ENCODE data around the gene THAP7. TPM values are rescaled to one million over a fixed set of nuclear protein-coding genes. Genes with fewer than 3 reads are reported as not detected.

The THAP7 gene
- total RNA-seq, 1 donor from 2014 or later = 24.3 TPM

DNA sequence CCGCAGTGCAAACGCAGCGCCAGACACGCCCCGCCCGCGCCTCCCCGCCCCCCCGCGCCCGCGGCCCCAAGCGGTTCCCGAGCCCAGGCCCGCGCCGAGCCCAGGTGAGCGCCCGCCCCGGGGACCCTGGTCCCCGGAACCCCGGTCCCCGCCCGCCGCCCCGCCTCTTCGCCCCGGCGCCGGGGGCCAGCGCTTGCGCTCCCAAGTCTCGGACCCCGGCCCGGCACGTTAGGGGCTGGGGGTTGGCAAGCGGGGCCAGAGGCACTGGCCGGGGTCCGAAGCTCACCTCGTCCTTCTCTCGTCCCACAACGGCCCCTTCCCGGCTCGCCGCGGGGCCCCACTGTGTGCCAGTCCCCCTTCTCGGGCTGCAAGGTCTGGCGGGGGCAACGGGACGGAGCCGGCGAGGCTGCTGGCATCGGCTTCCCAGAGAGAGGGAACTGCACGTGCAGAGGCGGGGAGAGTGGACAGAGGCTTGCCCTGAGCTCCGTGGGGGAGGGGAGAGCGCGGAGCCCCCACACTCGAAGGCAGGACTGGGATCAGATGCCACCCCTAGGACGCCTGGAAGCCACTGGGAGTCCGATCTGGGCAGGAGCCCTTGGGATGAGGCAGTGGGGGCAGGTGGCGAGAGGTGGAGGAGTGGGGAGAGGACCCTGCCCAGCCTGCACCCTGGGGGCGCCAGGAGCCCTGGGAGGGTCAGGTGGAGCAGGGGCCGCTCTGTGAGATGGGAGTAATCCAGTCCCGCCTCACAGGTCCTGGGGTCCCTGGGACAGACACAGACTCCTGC is 36.6 kb downstream of the THAP7 start:
- Histone ChIP-seq H3K27me3 (ENCODE audit: low read depth) (peaks cover 22% of the 10 kb centered on the region), H3K36me3 (no peaks in the 10 kb centered on the region), H3K4me3 (peak overlapping the region; percentile 33), H3K4me1 (peaks cover 7% of the 10 kb centered on the region), H3K9me3 (no peaks in the 10 kb centered on the region), H3K27ac (no peak overlapping the region)
- ATAC-seq (peak; percentile 3 to 13), DNase-seq (no peak)
- TF ChIP-seq, protein P1, sequence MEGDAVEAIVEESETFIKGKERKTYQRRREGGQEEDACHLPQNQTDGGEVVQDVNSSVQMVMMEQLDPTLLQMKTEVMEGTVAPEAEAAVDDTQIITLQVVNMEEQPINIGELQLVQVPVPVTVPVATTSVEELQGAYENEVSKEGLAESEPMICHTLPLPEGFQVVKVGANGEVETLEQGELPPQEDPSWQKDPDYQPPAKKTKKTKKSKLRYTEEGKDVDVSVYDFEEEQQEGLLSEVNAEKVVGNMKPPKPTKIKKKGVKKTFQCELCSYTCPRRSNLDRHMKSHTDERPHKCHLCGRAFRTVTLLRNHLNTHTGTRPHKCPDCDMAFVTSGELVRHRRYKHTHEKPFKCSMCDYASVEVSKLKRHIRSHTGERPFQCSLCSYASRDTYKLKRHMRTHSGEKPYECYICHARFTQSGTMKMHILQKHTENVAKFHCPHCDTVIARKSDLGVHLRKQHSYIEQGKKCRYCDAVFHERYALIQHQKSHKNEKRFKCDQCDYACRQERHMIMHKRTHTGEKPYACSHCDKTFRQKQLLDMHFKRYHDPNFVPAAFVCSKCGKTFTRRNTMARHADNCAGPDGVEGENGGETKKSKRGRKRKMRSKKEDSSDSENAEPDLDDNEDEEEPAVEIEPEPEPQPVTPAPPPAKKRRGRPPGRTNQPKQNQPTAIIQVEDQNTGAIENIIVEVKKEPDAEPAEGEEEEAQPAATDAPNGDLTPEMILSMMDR (IDR thresholded peaks at IDR 0.05) = no peak
- intact Hi-C loops (cut with DNase I) = no loop called here

- Histone ChIP-seq H3K4me3 (peak overlapping the region; percentile 27), H3K27ac (no peak overlapping the region), H3K9me3 (no peaks in the 10 kb centered on the region), H3K4me1 (peaks cover 7% of the 10 kb centered on the region), H3K36me3 (no peaks in the 10 kb centered on the region), H3K27me3 (ENCODE audit: low read depth) (peaks cover 22% of the 10 kb centered on the region)
- TF ChIP-seq, protein P1 (IDR thresholded peaks at IDR 0.05) = no peak
- ATAC-seq (no peak), DNase-seq (no peak)
- intact Hi-C loops (cut with DNase I) = no loop called here
These were observed 37.2 kb downstream of the THAP7 start for GRCh38 chr22:20964799-20965103.

- Histone ChIP-seq H3K4me1 (peaks cover 7% of the 10 kb centered on the region), H3K9me3 (no peaks in the 10 kb centered on the region), H3K36me3 (no peaks in the 10 kb centered on the region), H3K27me3 (ENCODE audit: low read depth) (peaks cover 22% of the 10 kb centered on the region), H3K4me3 (peak overlapping the region; percentile 27), H3K27ac (no peak overlapping the region)
- ATAC-seq = no peak
- intact Hi-C loops (cut with DNase I) = no loop called here
- TF ChIP-seq, protein P1 (IDR thresholded peaks at IDR 0.05) = no peak
- DNase-seq = no peak
These were observed 37.7 kb downstream of the THAP7 start for GRCh38 chr22:20964090-20964798.

- intact Hi-C loops (cut with DNase I) = no loop called here
- no peak for ATAC-seq
These were observed 38.5 kb downstream of the THAP7 start for GRCh38 chr22:20963201-20964052.

GRCh38 chr22:20962491-20962945 is 39.4 kb downstream of the THAP7 start:
- H3K27ac ChIP-seq = no peak overlapping the region
- intact Hi-C loops (cut with DNase I) = no loop called here
- ATAC-seq (no peak), DNase-seq (no peak)
- H3K36me3 ChIP-seq = no peaks in the 10 kb centered on the region
- TF ChIP-seq, protein P1 (IDR thresholded peaks at IDR 0.05) = no peak
- H3K9me3 ChIP-seq = no peaks in the 10 kb centered on the region
- H3K4me3 ChIP-seq = no peak overlapping the region
- H3K4me1 ChIP-seq = peaks cover 16% of the 10 kb centered on the region
- peaks cover 22% of the 10 kb centered on the region for H3K27me3 ChIP-seq (ENCODE audit: low read depth)

More at GRCh38 chr22:20963201-20964052, 38.5 kb downstream of the THAP7 start:
- Histone ChIP-seq H3K36me3 (no peaks in the 10 kb centered on the region), H3K4me1 (peaks cover 8% of the 10 kb centered on the region), H3K9me3 (no peaks in the 10 kb centered on the region), H3K27me3 (ENCODE audit: low read depth) (peaks cover 22% of the 10 kb centered on the region), H3K4me3 (no peak overlapping the region), H3K27ac (no peak overlapping the region)
- TF ChIP-seq, protein P1 (IDR thresholded peaks at IDR 0.05) = no peak
- DNase-seq = no peak

Data from lower lobe of right lung (tissue), 2 donors.